NCI-H748 (cell line): ENCODE measurements around the gene IL4R.
"Not testable (repeated sequence)": the region's sequence is repeated elsewhere in the genome, so short reads cannot be mapped to it uniquely, and the experiment has no call there.

Experiments used
- DNase-seq: peaks from one replicate; lab custom pipeline; 2025; ENCODE audit not compliant: unreplicated experiment; lab: John Stamatoyannopoulos, UW

IL4R gene

DNA sequence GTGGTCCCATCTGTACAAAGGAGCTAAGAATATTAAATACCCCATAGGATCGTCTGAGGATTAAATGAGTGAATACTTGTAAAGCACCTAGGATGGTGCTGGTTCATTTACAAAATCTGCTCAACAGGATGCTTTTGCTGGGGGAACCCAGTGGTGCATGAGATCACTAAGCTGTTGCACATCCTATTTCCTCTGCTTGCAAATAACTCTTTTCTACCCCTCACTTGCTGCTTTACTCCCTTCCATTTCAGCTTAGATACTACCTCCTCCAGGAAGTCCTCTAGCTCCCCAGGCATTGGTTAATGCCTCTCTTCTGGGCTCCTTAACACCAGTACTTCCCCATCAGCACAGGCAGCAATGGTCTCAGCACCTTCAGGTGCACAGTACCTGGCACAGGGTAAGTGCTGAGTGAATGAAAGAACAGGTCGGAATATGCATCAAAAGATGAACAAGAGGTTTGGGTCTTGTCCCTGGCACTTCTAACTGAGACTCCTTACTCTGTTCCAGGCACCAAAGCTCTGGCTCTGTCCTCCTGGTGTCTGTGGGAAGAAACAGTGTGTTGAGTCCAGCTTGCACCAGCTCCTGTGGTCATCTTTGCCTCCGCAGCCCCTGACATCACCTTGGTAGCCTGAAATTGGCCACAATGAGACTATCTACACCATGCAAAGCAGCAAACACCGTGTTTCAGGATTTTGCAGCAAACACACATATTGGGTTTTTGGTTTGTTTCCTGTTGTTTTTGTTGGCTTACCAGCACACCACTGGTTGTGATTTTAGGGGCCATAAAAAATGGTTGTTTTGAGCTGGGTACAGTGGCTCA lies 64.1 kb downstream of the IL4R start:
- DNase-seq, result no peak

DNA sequence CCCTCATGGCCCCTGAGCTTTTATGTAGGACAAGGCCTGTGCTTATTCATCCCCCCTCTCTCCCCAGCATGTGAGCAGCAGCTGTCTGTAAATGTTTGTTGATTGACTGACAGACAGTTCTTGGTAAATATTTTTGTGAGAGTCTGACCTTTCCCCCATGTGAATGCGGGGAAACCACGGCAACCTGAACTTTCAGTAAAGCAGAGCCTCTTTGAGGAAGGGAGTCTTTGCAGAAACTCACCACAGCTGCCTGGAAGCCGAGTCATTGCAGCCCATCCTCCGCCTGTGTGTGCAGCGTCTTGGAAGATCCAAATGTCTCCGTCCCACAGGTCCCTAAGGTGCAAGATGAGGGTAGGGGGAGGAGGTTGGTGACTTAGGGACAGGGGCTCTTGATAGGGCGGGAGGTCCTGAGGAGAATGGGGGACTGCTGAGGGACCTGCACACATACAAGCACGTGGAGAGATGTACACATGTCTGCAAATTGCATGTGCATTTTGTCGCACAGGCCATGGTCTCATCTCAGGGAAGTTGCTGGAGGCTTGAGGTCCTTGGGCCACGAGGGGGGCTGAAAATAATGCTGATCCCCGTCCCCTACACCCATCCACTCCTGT lies 65.2 kb downstream of the IL4R start:
- no peak for DNase-seq

DNA sequence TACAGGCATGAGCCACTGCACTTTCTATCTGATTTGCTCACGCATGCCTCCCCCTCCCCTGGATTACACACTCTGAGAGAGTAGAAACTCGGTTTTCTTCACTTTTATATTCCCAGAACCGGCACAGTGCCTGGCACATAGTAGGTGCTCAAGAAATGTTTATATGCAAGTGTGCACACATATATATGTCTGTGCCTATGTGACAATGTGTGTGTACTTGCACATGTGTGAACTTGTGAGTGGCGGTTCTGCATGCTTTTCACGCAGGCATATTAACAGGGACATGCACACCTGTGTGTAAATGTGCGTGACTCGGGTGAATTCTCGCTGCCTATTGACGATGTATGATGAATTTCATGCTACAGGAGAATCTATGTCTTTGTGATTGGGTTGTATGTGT lies 66.1 kb downstream of the IL4R start:
- no peak for DNase-seq

DNA sequence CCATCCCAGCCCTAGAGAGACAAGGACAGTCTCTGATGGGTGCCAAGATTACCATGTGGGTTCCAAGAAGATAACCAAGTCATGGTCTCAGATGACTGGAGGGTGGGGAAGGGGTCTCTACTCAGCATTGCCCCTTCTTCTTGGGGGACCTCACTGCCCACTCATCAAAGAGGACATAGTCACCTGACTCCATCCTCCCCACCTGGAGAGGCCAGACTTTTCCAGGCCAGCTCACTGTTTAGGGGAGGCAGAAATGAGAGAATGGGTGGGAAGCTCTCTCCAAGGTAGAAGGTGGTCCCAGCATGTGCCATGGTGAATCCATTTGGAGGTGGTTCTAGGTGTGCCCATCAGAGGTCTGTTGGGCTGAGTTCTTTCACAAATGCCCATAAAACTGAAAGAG lies 67.5 kb downstream of the IL4R start:
- no peak for DNase-seq

DNA sequence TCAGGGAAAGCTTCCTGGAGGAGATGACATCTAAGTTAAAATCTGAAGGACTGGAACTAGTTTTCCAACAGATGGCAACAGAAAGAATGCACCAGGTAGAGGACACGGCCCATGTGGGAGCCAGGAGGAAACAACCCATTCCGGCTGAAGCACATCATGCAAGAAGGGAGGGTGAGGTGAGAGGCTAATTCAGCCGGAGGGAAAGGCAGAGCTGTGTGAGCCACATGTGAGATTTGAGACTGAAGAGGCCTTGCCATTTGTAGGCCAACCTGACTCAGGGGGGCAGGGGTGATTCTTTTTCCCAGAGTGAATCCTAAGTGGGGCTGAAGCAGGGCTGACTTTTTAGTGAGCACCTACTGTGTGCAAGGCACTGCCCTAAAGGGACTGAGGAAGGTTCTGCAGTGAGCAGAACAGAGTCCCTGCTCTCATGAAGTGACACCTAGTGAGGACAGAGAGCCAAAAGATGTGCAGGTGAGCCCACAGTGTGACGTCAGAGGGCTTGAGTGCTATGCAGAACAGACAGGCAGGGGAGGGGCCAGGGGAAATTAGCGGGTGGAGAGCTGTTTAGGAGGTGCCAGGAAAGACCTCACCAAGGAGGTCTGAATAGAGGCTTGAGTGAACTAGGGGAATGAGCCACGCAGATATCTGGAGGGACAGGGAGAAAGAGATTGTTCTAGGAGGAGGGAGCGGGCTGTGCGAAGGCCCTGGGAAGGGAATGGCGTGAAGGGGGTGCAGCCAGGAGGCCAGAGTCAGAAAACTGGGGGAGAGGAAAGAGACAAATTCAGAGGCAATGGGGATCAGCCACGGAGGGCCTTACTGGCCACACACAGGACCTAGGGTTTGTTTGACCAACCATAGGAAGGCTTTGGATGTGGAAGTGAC lies 68.4 kb downstream of the IL4R start:
- DNase-seq, result peak; percentile 21

DNA sequence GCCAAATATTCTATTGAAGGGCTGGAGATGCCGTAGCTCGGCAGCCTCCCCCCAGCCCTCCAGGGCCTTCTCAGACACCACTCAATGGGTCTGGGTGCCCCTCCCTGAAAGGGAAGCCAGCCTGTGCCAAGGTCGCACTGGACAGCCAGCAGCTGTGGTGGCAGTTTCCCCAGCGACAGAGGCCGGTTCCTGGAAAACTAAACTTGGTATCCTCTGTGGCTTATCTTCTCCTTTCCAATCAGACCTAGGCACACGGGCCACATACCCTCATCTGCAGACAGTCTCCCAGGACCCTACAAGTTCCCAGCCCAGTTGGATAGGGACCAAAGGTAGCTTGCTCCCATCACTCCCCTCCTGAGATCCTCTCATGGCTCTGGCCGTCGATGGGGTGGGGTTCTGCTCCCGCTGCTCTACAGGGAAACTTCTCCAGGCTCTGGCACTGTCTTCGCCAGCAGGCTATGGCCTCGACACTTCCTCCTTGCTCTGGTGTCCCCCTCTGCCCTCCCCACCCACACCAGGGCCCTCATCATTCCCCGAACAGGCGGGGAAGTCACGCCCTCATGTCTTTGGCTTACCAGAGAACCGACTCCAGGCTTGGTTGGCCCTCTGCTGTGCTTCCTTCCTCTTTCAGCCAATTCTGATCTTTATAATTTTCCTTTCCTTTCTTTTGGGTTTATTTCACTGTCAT lies 69.9 kb downstream of the IL4R start:
- no peak for DNase-seq

DNA sequence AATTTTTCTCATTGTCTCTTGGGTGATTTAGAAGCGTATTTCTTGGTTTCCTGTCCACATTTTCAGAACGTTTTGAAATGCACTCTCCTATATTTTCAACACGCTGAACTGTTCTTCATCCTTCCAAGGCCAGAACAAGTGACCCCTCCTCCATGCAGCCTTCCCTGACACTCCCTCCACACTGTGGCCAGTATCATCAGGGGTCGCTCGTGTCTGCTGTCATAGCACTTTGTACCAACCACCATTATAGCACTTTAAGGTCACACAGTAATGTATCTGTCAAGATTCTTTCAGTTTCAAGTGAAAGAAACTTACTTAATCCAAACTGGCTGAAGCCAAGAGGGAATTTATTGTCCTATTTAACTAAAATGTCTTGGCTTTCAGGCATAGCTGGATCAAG lies 70.7 kb downstream of the IL4R start:
- DNase-seq, result no peak

DNA sequence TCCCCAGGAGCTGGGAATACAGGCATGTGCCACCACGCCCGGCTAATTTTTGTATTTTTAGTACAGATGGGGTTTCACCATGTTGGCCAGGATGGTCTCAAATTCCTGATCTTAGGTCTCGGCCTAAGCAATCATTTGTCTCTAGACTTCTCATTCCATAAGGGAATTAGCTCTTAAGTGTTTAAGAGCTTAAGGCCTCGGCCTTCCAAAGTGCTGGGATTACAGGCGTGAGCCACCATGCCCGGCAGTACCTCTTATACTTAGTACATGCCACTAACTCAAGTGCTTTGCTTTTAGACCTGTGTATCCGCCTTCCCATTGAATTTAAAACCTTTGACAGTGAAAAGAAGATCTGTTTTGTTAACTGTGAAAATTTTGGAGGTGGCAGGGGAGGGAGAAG lies 71.6 kb downstream of the IL4R start:
- DNase-seq, result no peak

DNA sequence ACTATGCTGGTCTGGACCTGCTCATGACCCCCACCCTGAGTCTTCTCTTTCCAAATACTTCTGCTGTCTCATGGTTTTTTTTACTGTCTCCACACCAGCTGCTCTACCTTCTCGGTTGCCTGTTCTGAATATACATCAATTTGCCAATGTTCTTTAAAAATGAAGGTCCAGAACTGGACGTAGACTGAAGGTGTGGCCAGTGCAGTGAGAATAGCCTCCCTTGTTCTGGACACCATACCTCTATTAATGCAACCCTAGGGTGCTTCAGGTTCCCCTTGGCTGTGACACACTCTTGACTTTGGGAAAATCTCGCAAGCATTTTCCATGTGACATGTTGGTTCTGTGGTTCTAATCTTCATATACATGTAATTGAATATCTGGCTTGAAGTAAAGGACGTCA lies 72.9 kb downstream of the IL4R start:
- no peak for DNase-seq

DNA sequence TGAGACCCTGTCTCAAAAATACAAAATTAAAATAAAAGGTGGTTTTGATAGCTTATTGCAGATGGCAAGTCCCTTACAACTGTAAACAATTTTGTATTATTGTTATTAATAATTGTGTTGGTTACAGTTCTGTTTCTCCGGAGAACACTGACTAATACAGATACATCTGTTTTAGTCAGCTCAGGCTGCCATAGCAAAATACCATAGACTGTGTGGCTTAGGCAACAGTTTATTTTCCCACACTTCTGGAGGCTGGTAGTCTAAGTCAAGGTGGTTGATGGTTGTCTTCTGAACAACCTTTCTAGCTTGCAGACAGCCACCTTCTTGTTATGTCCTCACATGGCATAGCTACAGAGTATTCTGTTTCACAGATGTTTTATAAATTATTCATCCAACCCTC lies 74.0 kb downstream of the IL4R start:
- no peak for DNase-seq

DNA sequence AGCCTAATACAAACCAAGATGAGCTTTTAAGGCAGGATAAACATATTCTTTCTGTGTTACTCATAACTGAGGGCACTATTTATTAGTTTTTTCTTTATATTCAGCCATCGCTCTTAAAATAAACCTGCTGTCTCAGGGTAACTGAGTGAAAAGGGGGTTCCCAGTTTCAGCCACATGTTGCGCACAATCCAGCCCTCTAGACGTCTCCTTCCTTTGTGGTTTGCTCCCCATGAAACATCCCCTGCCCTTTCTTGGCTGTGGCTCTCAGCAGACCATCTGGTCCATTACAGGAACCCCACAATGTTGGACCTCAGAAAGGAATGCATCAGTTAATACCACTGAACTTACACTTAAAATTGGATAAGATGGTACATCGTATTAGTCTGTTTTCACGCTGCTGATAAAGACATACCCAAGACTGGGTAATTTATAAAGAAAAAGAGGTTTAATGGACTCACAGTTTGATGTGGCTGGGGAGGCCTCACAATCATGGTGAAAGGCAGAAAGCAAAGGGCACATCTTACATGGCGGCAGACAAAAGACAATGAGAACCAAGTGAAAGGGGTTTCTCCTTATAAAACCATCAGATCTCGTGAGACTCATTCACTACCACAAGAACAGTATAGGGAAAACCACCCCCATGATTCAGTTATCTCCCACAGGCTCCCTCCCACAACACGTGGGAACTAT lies 75.6 kb downstream of the IL4R start:
- DNase-seq, result no peak

DNA sequence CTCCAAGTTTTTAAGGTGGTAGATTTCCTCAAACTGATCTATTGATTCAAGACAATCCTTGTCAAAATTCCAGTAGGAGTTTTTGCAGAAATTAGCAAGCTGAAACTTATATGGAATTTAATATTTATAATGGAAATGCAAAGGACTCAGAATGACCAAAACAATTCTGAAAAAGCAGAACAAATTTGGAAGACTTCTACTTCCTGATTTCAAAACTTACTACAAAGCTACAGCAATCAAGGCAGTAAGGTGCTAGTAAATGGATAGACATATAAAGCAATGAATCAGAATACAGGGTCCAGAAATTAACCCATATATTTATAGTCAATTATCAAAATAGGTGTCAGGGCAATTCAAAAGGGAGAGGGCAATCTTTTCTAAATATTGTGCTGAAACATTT lies 76.4 kb downstream of the IL4R start:
- no peak for DNase-seq

DNA sequence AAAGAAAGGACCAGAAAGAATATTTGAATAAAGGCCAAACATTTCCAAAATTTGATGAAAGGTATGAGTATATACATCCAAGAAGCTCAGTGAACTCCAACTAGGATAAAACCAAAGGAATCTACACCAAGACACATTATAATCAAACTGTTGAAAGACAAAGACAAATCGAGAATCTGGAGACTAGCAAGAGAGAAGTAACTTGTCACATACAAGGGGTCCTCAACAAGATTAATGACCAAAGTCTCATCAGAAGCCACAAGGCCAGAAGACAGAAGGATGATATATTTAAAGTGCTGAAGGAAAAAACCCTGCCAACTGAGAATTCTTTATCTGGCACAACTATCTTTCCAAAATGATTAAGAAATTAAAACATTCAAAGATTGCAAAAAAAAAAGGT lies 78.9 kb downstream of the IL4R start:
- DNase-seq, result no peak

DNA sequence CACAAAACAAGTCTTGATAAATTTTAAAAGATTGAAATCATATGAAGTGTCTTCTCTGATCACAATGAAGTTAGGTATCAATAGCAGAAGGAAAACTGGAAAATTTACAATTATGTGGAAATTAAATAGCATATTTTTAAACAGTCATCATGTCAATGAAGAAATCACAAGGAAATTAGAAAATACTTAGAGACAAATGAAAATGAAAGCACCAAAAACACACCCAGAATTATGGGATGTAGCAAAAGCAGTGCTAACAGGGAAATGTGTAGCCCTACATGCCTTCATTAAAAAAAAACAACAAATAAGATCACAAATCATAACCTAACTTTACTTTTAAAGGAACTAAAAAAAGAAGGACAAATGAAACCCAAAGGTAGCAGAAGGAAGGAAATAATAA lies 80.7 kb downstream of the IL4R start:
- DNase-seq, result no peak

DNA sequence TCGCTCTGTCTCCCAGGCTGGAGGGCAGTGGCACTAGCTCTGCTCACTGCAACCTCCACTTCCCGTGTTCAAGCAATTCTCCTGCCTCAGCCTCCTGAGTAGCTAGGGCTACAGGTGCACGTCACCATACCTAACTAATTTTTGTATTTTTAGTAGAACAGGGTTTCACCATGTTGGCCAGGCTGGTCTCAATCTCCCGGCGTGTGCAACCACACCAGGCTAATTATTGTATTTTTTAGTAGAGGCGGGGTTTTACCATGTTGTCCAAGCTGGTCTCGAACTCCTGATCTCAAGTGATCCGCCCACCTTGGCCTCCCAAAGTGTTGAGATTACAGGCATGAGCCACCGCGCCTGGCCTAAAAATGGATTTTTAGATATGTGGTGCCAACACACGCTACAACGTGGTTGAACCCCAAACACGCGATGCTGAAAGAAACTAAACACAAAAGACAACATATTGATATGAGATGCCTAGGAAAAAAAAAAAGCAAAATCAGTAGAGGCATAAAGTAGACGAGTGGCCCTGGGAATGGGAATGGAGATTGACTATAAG lies 84.6 kb downstream of the IL4R start:
- not testable (repeated sequence) for DNase-seq

DNA sequence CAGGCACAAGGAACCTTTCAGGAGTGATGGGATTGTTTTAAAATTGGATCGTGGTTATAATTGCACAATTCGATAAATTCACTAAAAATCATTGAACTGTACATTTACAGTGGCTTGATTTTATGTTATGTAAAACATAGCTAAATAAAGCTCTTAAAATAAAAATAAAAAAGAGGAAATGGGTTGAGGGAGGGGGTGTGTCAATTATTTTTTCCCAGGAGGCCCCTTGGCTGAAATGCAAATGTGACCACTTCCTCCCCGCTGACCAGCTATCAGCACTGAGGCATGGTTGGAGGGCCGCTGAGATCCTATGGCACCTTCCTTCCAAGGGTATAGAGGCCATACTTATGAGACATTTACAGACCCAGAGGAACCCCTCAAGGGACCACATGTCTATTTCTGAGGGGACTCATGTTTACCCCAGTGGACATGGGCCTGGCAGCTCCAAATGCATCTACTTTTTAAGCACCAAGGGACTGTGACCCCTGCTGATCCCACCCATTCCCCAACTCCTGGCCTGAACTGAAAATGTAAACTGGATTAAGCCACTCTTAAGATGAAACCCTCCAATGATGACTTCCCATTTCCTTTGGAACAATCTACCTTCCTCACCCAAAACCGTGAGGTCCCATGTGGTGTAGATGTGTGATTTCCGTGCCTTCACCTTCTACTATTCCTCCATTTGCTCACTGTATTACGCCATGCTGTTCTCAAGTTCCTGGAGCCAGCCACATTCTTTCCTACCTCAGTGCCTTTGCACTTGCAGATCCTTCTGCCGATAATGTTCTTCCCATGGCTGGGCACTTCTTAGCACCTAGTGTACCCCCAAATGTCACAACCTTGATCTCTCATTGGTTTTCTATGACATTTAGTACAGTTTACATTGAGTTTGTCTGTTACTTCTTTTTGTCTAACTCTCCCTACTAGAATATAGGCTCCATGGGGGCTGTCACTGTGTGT lies 85.4 kb downstream of the IL4R start:
- DNase-seq, result no peak

DNA sequence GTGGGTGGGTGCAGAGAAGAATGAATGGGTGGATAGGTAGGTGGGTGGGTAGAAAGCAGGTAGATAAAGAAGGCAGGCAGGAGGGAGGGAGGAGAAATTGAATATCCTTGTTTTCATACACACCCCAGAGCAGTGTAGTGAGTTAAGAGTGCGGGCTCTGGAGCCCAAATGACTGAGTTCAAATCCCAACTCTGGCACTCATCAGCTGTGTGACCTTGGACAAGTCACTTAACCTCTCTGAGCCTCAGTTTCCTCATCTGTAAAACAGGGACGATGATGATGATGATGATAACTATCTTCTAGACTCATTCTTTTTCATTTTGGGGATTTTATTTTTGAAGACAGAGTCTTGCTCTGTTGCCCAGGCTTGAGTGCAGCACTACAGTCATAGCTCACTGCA lies 86.2 kb downstream of the IL4R start:
- DNase-seq, result no peak

DNA sequence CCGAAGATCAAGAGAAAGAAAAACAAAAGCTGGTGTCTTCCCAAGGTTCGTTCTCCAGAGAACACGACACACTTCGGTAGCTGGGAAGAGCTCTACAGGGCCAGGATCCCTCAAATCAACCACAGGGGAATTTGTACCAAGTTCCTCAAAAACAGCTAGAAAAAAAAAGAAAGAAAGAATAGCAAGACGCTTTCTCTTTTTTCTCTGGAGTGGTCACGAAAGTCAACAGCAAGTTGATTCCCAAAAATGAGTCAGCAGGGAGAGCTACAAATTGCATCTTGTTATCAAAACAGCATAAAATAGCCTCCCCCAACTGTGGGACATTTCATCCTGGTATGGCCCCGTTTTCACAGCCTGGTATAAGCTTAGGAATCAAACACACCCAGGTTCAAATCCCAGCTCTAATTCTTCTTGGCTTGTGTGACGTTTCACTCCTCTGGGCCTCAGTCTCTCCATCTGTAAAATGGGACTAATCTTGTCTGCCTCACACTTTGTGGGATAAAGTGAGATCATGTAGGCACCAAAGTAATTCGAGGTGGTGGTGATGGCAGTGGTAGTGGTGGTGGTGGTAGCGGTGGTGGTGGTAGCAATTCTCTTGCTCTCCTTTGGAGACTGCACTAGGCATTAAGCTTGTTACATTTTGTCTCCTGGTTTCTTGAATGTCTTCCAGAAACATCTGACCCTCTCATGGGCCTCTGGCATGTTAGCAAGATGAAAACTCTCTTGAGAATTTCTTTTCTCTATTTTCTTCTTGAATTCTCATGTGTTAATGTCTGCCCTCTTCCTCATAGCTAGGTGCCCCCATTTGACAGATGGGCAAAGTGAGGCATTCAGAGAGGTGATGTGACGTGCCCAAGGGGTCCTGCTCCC lies 87.2 kb downstream of the IL4R start:
- no peak for DNase-seq
